HCT116 (cell line): Measurements from ENCODE around the gene RASA4. TPM values are rescaled to one million over a fixed set of nuclear protein-coding genes. Genes with fewer than 3 reads are reported as not detected.
"Not testable (repeated sequence)": the region's sequence is repeated elsewhere in the genome, so short reads cannot be mapped to it uniquely, and the experiment has no call there.

ENCODE experiments used
- ATAC-seq: fragments of 200-7000 bp; cut with Tn5 transposase; 2 replicates; pipeline ENCODE4 v1.9.1; 2020; ENCODE audit warnings: mild to moderate bottlenecking, moderate library complexity
- BruUV-seq: library from RNA; stranded (reverse); fragments of 400-500 nt; replicated peaks from 2 replicates; lab custom pipeline; 2021; lab: Mats Ljungman, UMichigan
- CTCF ChIA-PET: fragments of 300-600 bp; sonication (Branson Sonifier 250); formaldehyde crosslinking; loops from one replicate; lab custom pipeline; 2021; ENCODE audit warnings: antibody characterized with exemption; lab: Charles Lee
- POLR2A ChIA-PET: fragments of 300-600, 350-600 bp; sonication (Branson Sonifier 250); formaldehyde crosslinking; loops from one replicate; lab custom pipeline; 2021; ENCODE audit warnings: antibody characterized with exemption; lab: Charles Lee
- RAD21 ChIA-PET, 2 experiments: fragments of 300-600 bp; sonication (Branson Sonifier 250); formaldehyde crosslinking; loops; one replicate each; lab custom pipeline; 2023; ENCODE audit warnings: low total read pairs in 2 of 2; ENCODE audit not compliant: uncharacterized antibody in 2 of 2, unreplicated experiment in 2 of 2, low non-redundant PET in 1 of 2; lab: Charles Lee
- DNase-seq: peaks from one replicate; pipeline ENCODE4 v3.0.0-alpha.2; 2010; ENCODE audit warnings: low read depth, low spot score
- H2AFZ ChIP-seq: fragments of 200-600 bp; shearing (Covaris generic), sonication (generic); 2 replicates; pipeline ENCODE4 v1.6.1; 2017; ENCODE audit warnings: low read depth, mixed run types, mixed read lengths, antibody characterized with exemption, low read length; ENCODE audit not compliant: poor library complexity, severe bottlenecking
- H3K27ac ChIP-seq: 2 replicates; pipeline ENCODE4 v1.5.1; 2012; ENCODE audit warnings: low read depth, low read length
- H3K27me3 ChIP-seq: fragments of 200-600 bp; sonication (generic); 2 replicates; pipeline ENCODE4 v1.6.1; 2016; ENCODE audit warnings: mixed run types, low read length, mixed read lengths; ENCODE audit not compliant: insufficient read depth
- H3K36me3 ChIP-seq, 2 experiments: fragments of 200-500 bp in 1 of 2; fragments of 200-600 bp in 1 of 2; sonication (Bioruptor generic) in 1 of 2; sonication (generic) in 1 of 2; 2 replicates each; pipeline versions ENCODE4 v1.5.1 to v1.6.1; 2014 to 2016; ENCODE audit warnings: low read length in 2 of 2, inconsistent platforms in 1 of 2, mixed read lengths in 1 of 2, mixed run types in 1 of 2; ENCODE audit not compliant: insufficient read depth in 2 of 2, control insufficient read depth in 1 of 2
- H3K4me1 ChIP-seq, 2 experiments: fragments of 200-600 bp in 1 of 2; sonication (generic) in 1 of 2; 2 replicates each; pipeline versions ENCODE4 v1.5.1 to v1.6.1; 2012 to 2017; ENCODE audit warnings: low read length in 2 of 2, inconsistent platforms in 1 of 2, mild to moderate bottlenecking in 1 of 2, mixed read lengths in 1 of 2, mixed run types in 1 of 2, moderate library complexity in 1 of 2; ENCODE audit not compliant: insufficient read depth in 2 of 2, control insufficient read depth in 1 of 2
- H3K4me2 ChIP-seq: fragments of 200-600 bp; sonication (generic); 2 replicates; pipeline ENCODE4 v1.6.1; 2017; ENCODE audit warnings: mixed run types, low read length, mixed read lengths
- H3K4me3 ChIP-seq, 2 experiments: fragments of 200-600 bp in 1 of 2; sonication (generic) in 1 of 2; replicated peaks in 1 of 2; 2 replicates each; pipeline ENCODE4 v1.5.1; 2011 to 2016; ENCODE audit warnings: low read length in 2 of 2, control low read depth in 1 of 2, low read depth in 1 of 2, mild to moderate bottlenecking in 1 of 2, mixed read lengths in 1 of 2, mixed run types in 1 of 2
- H3K79me2 ChIP-seq: fragments of 200-600 bp; sonication (generic); 2 replicates; pipeline ENCODE4 v1.6.1; 2017; ENCODE audit warnings: mild to moderate bottlenecking, mixed run types, low read length, moderate library complexity, mixed read lengths; ENCODE audit not compliant: insufficient read depth
- H3K9ac ChIP-seq: fragments of 200-600 bp; sonication (generic); 2 replicates; pipeline ENCODE4 v1.6.1; 2016; ENCODE audit warnings: low read length, mixed read lengths
- H3K9me2 ChIP-seq: fragments of 200-600 bp; sonication (generic), shearing (Covaris generic); 2 replicates; pipeline ENCODE4 v1.6.1; 2017; ENCODE audit warnings: mixed run types, mild to moderate bottlenecking, moderate library complexity; ENCODE audit not compliant: insufficient read depth
- H3K9me3 ChIP-seq, 2 experiments: fragments of 200-500 bp in 1 of 2; fragments of 200-600 bp in 1 of 2; sonication (Bioruptor generic) in 1 of 2; sonication (generic) in 1 of 2; 2 replicates each; pipeline ENCODE4 v1.6.1; 2014 to 2017; ENCODE audit warnings: low read length in 2 of 2, mixed read lengths in 2 of 2, inconsistent platforms in 1 of 2, low read depth in 1 of 2, mild to moderate bottlenecking in 1 of 2, mixed run types in 1 of 2, moderate library complexity in 1 of 2; ENCODE audit not compliant: control insufficient read depth in 1 of 2, insufficient read depth in 1 of 2
- H4K20me1 ChIP-seq: fragments of 200-600 bp; sonication (generic), shearing (Covaris generic); 2 replicates; pipeline ENCODE4 v1.6.1; 2017; ENCODE audit warnings: mixed run types, mild to moderate bottlenecking, moderate library complexity; ENCODE audit not compliant: insufficient read depth
- intact Hi-C: fragments of 100-400 bp; cut with micrococcal nuclease; formaldehyde crosslinking; loops from 2 replicates; pipeline ENCODE4 v1.10.0; 2022
- total RNA-seq: library from RNA; stranded (reverse); gene quantifications from one replicate; pipeline ENCODE4 v1.2.1, GENCODE V29; 2021; ENCODE audit not compliant: unreplicated experiment

Gene RASA4
- total RNA-seq, 1 experiment from 2014 or later, result 18.3 TPM

GRCh38 chr7:102577315-102578240 lies 39.0 kb downstream of the RASA4 start:
- not testable (repeated sequence) for ATAC-seq, BruUV-seq

GRCh38 chr7:102576363-102576762 lies 40.2 kb downstream of the RASA4 start:
- H3K9ac ChIP-seq, ATAC-seq, DNase-seq, H3K27ac ChIP-seq, intact Hi-C loops, BruUV-seq, H3K4me3 ChIP-seq, RAD21 ChIA-PET, H2AFZ ChIP-seq, H3K4me2 ChIP-seq, H3K9me3 ChIP-seq, H3K27me3 ChIP-seq, H3K9me2 ChIP-seq, H3K4me1 ChIP-seq, H4K20me1 ChIP-seq, CTCF ChIA-PET, POLR2A ChIA-PET, H3K36me3 ChIP-seq, H3K79me2 ChIP-seq: not testable (repeated sequence)

More at GRCh38 chr7:102577315-102578240, 39.0 kb downstream of the RASA4 start:
- DNase-seq, H3K9ac ChIP-seq, H3K9me3 ChIP-seq, H3K4me2 ChIP-seq, CTCF ChIA-PET, H3K79me2 ChIP-seq, H3K9me2 ChIP-seq, H3K36me3 ChIP-seq, intact Hi-C loops, H2AFZ ChIP-seq, H3K4me3 ChIP-seq, RAD21 ChIA-PET, H3K27me3 ChIP-seq, H3K27ac ChIP-seq, H3K4me1 ChIP-seq, H4K20me1 ChIP-seq, POLR2A ChIA-PET: not testable (repeated sequence)

GRCh38 chr7:102574607-102575006 lies 41.9 kb downstream of the RASA4 start:
- H3K9me3 ChIP-seq, H3K79me2 ChIP-seq, H3K27me3 ChIP-seq, H3K9me2 ChIP-seq, ATAC-seq, BruUV-seq, intact Hi-C loops, H3K9ac ChIP-seq, H3K4me1 ChIP-seq, DNase-seq, H3K4me2 ChIP-seq, H3K36me3 ChIP-seq, POLR2A ChIA-PET, H3K27ac ChIP-seq, H4K20me1 ChIP-seq, H2AFZ ChIP-seq, H3K4me3 ChIP-seq, RAD21 ChIA-PET, CTCF ChIA-PET: not testable (repeated sequence)
